Smooth muscle cell (in vitro differentiated cells): ENCODE results near the gene UBR2. TPM values are rescaled to one million over a fixed set of nuclear protein-coding genes. Genes with fewer than 3 reads are reported as not detected.

Source experiments
- DNase-seq: peaks from one replicate; lab custom pipeline; 2025; ENCODE audit not compliant: unreplicated experiment; lab: John Stamatoyannopoulos, UW
- H2AFZ ChIP-seq: fragments of 200-600 bp; sonication (generic); 2 replicates; pipeline ENCODE4 v1.6.0; 2016; ENCODE audit warnings: antibody characterized with exemption, low read depth, mild to moderate bottlenecking
- H3F3A ChIP-seq: fragments of 200-600 bp; sonication (generic); 2 replicates; pipeline ENCODE4 v1.6.0; 2017; ENCODE audit warnings: antibody characterized with exemption, low read depth
- H3K27ac ChIP-seq: fragments of 200-600 bp; sonication (generic); 2 replicates; pipeline ENCODE4 v1.5.1; 2016; ENCODE audit warnings: low read depth, mild to moderate bottlenecking
- H3K27me3 ChIP-seq: fragments of 200-600 bp; sonication (generic); 2 replicates; pipeline ENCODE4 v1.6.1; 2016; ENCODE audit warnings: low read depth, mild to moderate bottlenecking
- H3K36me3 ChIP-seq: fragments of 200-600 bp; sonication (generic); 2 replicates; pipeline ENCODE4 v1.5.1; 2016; ENCODE audit warnings: low read depth
- H3K4me1 ChIP-seq: fragments of 200-600 bp; sonication (generic); 2 replicates; pipeline ENCODE4 v1.5.1; 2016; ENCODE audit warnings: low read depth
- H3K4me2 ChIP-seq: fragments of 200-600 bp; sonication (generic); 2 replicates; pipeline ENCODE4 v1.6.0; 2016; ENCODE audit warnings: mild to moderate bottlenecking
- H3K4me3 ChIP-seq: fragments of 200-600 bp; sonication (generic); 2 replicates; pipeline ENCODE4 v1.5.1; 2016; ENCODE audit warnings: mild to moderate bottlenecking
- H3K79me2 ChIP-seq: fragments of 200-600 bp; sonication (generic); 2 replicates; pipeline ENCODE4 v1.6.0; 2016; ENCODE audit warnings: low read depth, mild to moderate bottlenecking
- H3K9ac ChIP-seq: fragments of 200-600 bp; sonication (generic); 2 replicates; pipeline ENCODE4 v1.6.0; 2016; ENCODE audit warnings: low read depth
- H3K9me3 ChIP-seq: fragments of 200-600 bp; sonication (generic); replicated peaks from 2 replicates; pipeline ENCODE4 v1.5.1; 2016; ENCODE audit warnings: low read depth
- H4K20me1 ChIP-seq: fragments of 200-600 bp; sonication (generic); 2 replicates; pipeline ENCODE4 v1.6.0; 2016; ENCODE audit warnings: low read depth
- WGBS: methylation state at CpG from one replicate; pipeline ENCODE4 v1.1.7; 2016; ENCODE audit warnings: low lambda C conversion rate; 5-methylcytosine and 5-hydroxymethylcytosine counted together
- polyA plus RNA-seq: library from polyadenylated mRNA; unstranded; fragments of >200 nt; fragmentation: Nextera tagmentation; extraction: Ambion mirVana; gene quantifications from 2 replicates; pipeline ENCODE4 v1.2.1, GENCODE V29; 2016
- total RNA-seq: library from RNA; depleted of rRNA; stranded (reverse); fragments of >200 nt; gene quantifications from 2 replicates; pipeline ENCODE4 v1.2.3, GENCODE V29; 2014
- TF ChIP-seq, protein P1 (sequence below): fragments of 200-600 bp; sonication (generic); IDR thresholded peaks from 2 replicates; pipeline ENCODE4 v1.5.1; 2017; ENCODE audit warnings: borderline replicate concordance, mild to moderate bottlenecking, antibody characterized with exemption; ENCODE audit not compliant: insufficient read depth, poor library complexity, severe bottlenecking

The UBR2 gene
- total and polyA plus RNA-seq, 2 experiments from 2014 or later: 8.1 to 22.6 TPM

DNA sequence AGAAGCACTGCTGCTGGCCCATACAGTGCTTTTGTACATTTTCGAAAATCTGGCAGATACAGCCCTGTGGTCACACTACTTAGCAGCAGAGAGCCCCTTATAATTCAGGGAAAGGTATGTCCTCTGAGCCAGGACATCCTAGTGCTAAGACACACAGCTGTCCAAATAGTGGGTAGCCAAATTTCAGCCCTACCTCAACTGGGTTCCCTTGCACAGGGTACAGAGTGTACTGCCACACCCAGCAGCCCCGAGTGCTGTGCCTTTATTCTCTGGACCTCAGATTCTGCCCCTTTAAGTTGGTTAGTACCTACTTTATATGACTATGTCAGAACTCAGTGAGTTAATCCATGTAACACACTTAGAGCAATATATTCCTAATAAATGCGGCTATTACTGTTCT, 111.0 kb downstream of the UBR2 start:
- no peaks in the 10 kb centered on the region for H3F3A ChIP-seq
- no peak overlapping the region for H3K27ac ChIP-seq
- H2AFZ ChIP-seq: no peak overlapping the region
- no peaks in the 10 kb centered on the region for H3K79me2 ChIP-seq
- 95% methylated on average over 3 of the region's 3 CpGs for WGBS
- H3K4me3 ChIP-seq: no peak overlapping the region
- peaks cover 33% of the 10 kb centered on the region for H3K36me3 ChIP-seq
- H3K4me2 ChIP-seq: no peak overlapping the region
- TF ChIP-seq, protein P1, sequence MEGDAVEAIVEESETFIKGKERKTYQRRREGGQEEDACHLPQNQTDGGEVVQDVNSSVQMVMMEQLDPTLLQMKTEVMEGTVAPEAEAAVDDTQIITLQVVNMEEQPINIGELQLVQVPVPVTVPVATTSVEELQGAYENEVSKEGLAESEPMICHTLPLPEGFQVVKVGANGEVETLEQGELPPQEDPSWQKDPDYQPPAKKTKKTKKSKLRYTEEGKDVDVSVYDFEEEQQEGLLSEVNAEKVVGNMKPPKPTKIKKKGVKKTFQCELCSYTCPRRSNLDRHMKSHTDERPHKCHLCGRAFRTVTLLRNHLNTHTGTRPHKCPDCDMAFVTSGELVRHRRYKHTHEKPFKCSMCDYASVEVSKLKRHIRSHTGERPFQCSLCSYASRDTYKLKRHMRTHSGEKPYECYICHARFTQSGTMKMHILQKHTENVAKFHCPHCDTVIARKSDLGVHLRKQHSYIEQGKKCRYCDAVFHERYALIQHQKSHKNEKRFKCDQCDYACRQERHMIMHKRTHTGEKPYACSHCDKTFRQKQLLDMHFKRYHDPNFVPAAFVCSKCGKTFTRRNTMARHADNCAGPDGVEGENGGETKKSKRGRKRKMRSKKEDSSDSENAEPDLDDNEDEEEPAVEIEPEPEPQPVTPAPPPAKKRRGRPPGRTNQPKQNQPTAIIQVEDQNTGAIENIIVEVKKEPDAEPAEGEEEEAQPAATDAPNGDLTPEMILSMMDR: no peak
- H3K9me3 ChIP-seq: no peaks in the 10 kb centered on the region
- H3K27me3 ChIP-seq: no peaks in the 10 kb centered on the region
- no peak overlapping the region for H3K9ac ChIP-seq
- H4K20me1 ChIP-seq: no peaks in the 10 kb centered on the region
- DNase-seq: no peak
- no peaks in the 10 kb centered on the region for H3K4me1 ChIP-seq

DNA sequence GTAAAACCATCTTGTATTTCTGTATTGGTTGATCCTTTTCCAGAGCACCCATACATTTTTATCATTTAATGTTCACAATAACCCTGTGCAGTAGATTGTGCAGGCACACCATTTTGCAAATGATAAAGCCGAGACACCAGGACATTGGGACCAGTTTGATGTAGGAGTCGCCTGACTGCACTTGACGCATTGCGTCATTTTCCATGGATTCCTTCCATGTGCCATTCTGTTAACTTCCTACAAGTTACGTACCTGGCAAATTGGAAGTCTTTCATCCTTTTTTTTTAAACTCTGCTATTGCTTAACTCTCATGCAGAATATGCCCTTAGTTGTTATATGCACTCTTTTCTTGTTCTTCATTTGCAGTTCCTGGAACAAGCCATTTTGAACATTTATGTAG, 115.5 kb downstream of the UBR2 start:
- 97% methylated on average over 5 of the region's 5 CpGs for WGBS
- Histone ChIP-seq H3K4me2 (no peak overlapping the region), H4K20me1 (no peaks in the 10 kb centered on the region), H3K36me3 (peaks cover 46% of the 10 kb centered on the region), H3F3A (no peaks in the 10 kb centered on the region), H3K4me3 (no peak overlapping the region), H3K27me3 (no peaks in the 10 kb centered on the region), H3K4me1 (no peaks in the 10 kb centered on the region), H2AFZ (no peak overlapping the region), H3K79me2 (no peaks in the 10 kb centered on the region), H3K9me3 (no peaks in the 10 kb centered on the region), H3K27ac (no peak overlapping the region), H3K9ac (no peak overlapping the region)
- no peak for DNase-seq
- TF ChIP-seq, protein P1: no peak

DNA sequence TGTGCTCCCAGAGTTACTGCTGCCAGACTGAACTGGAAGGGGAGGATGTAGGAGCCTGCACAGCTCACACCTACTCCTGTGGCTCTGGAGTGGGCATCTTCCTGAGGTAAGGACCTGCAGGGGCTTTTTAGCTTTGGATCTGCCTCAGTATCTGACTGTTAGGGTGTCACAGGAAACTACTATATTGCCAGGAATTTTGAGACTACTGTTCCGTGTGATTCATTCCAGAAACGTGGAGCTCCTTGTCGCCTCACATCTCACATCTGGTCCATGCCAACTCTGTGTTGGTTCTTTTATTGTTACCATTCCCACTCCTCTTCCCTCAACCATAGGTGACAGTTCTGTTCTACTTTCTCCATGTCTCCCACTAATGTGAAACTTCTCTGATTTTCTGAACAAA, 124.5 kb downstream of the UBR2 start:
- DNase-seq: no peak

DNA sequence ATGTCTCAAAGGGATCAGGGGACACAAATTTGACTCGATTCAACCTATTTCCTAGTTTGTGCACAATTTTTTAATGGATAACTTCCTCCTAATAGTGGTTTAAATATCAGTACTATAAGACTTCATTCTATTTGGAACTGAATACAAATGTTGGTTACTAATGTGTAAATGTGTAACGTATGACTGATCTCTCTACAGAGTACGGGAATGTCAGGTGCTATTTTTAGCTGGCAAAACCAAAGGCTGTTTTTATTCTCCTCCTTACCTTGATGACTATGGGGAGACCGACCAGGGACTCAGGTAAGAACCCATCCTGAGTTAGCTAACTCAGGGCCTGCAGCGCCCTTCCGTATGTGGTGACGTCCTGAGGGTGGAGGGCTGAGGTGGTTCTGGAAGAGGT, 125.5 kb downstream of the UBR2 start:
- no peak for DNase-seq
- WGBS: over 99% methylated on average over 7 of the region's 7 CpGs
- TF ChIP-seq, protein P1: no peak
- Histone ChIP-seq H2AFZ (no peak overlapping the region), H3K4me3 (no peak overlapping the region), H3K4me1 (no peaks in the 10 kb centered on the region), H3F3A (no peaks in the 10 kb centered on the region), H3K27ac (no peak overlapping the region), H3K27me3 (no peaks in the 10 kb centered on the region), H3K79me2 (no peaks in the 10 kb centered on the region), H3K4me2 (no peak overlapping the region), H3K36me3 (peaks cover 29% of the 10 kb centered on the region), H3K9me3 (no peaks in the 10 kb centered on the region), H3K9ac (no peak overlapping the region), H4K20me1 (no peaks in the 10 kb centered on the region)

More for the DNA sequence above, 124.5 kb downstream of the UBR2 start:
- no peak overlapping the region for H2AFZ ChIP-seq
- H3K9ac ChIP-seq: no peak overlapping the region
- H3F3A ChIP-seq: no peaks in the 10 kb centered on the region
- TF ChIP-seq, protein P1: no peak
- no peaks in the 10 kb centered on the region for H3K79me2 ChIP-seq
- no peaks in the 10 kb centered on the region for H4K20me1 ChIP-seq
- H3K27ac ChIP-seq: no peak overlapping the region
- peaks cover 31% of the 10 kb centered on the region for H3K36me3 ChIP-seq
- no peak overlapping the region for H3K4me3 ChIP-seq
- no peaks in the 10 kb centered on the region for H3K9me3 ChIP-seq
- WGBS: 89% methylated on average over 3 of the region's 3 CpGs
- no peak overlapping the region for H3K4me2 ChIP-seq
- H3K27me3 ChIP-seq: no peaks in the 10 kb centered on the region
- H3K4me1 ChIP-seq: no peaks in the 10 kb centered on the region
